ENCODE data around the gene ZNF407. TPM values are rescaled to one million over a fixed set of nuclear protein-coding genes. Genes with fewer than 3 reads are reported as not detected.

ZNF407 gene
- total and polyA plus RNA-seq, 2 experiments from 2014 or later, result 2.1 to 10.4 TPM

DNA sequence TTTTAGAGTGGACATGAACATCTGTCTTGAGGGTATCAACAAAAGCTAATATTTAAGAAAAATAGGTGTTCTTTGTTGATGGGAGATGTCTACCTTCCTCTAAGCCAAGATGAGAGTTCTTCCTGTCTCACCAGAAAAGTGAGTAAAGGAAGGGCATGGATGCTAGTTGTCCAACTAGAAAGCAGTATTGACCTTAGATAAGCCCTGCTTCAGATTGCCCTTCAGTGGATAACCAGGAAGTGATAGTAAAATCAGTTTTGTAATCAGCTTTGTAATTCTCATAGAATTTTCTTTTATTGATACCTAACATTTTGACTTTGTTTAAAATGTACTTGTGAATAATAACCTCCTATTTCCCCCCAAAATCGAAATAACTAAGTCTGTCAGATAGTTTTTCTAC is 134.7 kb downstream of the ZNF407 start (continued):
- TF ChIP-seq, protein P1, sequence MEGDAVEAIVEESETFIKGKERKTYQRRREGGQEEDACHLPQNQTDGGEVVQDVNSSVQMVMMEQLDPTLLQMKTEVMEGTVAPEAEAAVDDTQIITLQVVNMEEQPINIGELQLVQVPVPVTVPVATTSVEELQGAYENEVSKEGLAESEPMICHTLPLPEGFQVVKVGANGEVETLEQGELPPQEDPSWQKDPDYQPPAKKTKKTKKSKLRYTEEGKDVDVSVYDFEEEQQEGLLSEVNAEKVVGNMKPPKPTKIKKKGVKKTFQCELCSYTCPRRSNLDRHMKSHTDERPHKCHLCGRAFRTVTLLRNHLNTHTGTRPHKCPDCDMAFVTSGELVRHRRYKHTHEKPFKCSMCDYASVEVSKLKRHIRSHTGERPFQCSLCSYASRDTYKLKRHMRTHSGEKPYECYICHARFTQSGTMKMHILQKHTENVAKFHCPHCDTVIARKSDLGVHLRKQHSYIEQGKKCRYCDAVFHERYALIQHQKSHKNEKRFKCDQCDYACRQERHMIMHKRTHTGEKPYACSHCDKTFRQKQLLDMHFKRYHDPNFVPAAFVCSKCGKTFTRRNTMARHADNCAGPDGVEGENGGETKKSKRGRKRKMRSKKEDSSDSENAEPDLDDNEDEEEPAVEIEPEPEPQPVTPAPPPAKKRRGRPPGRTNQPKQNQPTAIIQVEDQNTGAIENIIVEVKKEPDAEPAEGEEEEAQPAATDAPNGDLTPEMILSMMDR (conservative IDR thresholded peaks at IDR 0.05; ENCODE audit: low read depth in 2 of 2), result no peak
- TF ChIP-seq EZH2phosphoT487 (IDR thresholded peaks at IDR 0.05; ENCODE audit: unreplicated experiment) (no peak), NANOG (IDR thresholded peaks at IDR 0.05; ENCODE audit: borderline replicate concordance) (no peak), STAT1 (IDR thresholded peaks at IDR 0.05; ENCODE audit: unreplicated experiment) (no peak), ZNF331 (CRISPR knock-in tag; IDR thresholded peaks at IDR 0.05; ENCODE audit: low read depth) (no peak), JUNB (IDR thresholded peaks at IDR 0.05; ENCODE audit: unreplicated experiment) (no peak), POLR2AphosphoS5 (IDR thresholded peaks at IDR 0.05; ENCODE audit: low read depth) (no peak)
- TF ChIP-seq, protein P2, sequence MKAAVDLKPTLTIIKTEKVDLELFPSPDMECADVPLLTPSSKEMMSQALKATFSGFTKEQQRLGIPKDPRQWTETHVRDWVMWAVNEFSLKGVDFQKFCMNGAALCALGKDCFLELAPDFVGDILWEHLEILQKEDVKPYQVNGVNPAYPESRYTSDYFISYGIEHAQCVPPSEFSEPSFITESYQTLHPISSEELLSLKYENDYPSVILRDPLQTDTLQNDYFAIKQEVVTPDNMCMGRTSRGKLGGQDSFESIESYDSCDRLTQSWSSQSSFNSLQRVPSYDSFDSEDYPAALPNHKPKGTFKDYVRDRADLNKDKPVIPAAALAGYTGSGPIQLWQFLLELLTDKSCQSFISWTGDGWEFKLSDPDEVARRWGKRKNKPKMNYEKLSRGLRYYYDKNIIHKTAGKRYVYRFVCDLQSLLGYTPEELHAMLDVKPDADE (IDR thresholded peaks at IDR 0.05), result no peak
- TF ChIP-seq, protein P3, sequence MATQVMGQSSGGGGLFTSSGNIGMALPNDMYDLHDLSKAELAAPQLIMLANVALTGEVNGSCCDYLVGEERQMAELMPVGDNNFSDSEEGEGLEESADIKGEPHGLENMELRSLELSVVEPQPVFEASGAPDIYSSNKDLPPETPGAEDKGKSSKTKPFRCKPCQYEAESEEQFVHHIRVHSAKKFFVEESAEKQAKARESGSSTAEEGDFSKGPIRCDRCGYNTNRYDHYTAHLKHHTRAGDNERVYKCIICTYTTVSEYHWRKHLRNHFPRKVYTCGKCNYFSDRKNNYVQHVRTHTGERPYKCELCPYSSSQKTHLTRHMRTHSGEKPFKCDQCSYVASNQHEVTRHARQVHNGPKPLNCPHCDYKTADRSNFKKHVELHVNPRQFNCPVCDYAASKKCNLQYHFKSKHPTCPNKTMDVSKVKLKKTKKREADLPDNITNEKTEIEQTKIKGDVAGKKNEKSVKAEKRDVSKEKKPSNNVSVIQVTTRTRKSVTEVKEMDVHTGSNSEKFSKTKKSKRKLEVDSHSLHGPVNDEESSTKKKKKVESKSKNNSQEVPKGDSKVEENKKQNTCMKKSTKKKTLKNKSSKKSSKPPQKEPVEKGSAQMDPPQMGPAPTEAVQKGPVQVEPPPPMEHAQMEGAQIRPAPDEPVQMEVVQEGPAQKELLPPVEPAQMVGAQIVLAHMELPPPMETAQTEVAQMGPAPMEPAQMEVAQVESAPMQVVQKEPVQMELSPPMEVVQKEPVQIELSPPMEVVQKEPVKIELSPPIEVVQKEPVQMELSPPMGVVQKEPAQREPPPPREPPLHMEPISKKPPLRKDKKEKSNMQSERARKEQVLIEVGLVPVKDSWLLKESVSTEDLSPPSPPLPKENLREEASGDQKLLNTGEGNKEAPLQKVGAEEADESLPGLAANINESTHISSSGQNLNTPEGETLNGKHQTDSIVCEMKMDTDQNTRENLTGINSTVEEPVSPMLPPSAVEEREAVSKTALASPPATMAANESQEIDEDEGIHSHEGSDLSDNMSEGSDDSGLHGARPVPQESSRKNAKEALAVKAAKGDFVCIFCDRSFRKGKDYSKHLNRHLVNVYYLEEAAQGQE (IDR thresholded peaks at IDR 0.05; ENCODE audit: unreplicated experiment), result no peak

DNA sequence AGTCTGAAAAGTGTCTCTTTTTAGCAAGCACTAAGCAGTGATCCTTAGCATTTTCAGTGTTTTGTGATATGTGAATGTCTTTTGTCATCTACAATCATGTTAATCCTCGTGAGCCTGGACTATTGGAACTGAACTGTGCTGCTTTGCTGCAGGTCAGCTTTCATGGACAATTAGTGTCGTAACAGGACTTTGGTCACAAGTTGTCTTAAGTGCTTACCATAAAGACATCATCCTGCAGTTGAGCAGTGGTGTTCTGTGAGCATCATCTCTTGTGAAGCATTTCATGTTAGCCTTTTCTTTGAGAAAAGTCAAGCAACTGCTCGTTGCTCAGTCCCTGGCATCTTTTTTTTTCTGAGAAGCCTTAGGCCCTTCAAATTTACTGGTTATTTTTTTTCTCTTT is 135.9 kb downstream of the ZNF407 start:
- no peak overlapping the region for H3K4me2 ChIP-seq
- H3F3A ChIP-seq (replicated peaks; ENCODE audit: low read depth), result no peaks in the 10 kb centered on the region
- no peaks in the 10 kb centered on the region for H3K27me3 ChIP-seq (ENCODE audit: insufficient read depth)
- H3K36me3 ChIP-seq (ENCODE audit: insufficient read depth), result no peaks in the 10 kb centered on the region
- no peaks in the 10 kb centered on the region for H4K20me1 ChIP-seq (replicated peaks; ENCODE audit: insufficient read depth)
- H3K79me2 ChIP-seq (replicated peaks; ENCODE audit: insufficient read depth), result no peaks in the 10 kb centered on the region
- peaks cover 12% of the 10 kb centered on the region for H3K4me1 ChIP-seq (ENCODE audit: insufficient read depth)
- Mint-ChIP-seq H3K27me3 (ENCODE audit: insufficient read depth, low read depth, poor library complexity) (peaks cover 2% of the 10 kb centered on the region), H3K4me1 (peaks cover 11% of the 10 kb centered on the region; the same call in 2 of the 3 replicates), H3K27ac (no peak overlapping the region), H3K36me3 (ENCODE audit: low read depth) (no peaks in the 10 kb centered on the region), H3K4me3 (no peak overlapping the region), H3K9me3 (no peaks in the 10 kb centered on the region)
- no peak overlapping the region for H2AFZ ChIP-seq
- ATAC-seq (no peak), DNase-seq (ENCODE audit: low spot score) (no peak)
- TF ChIP-seq POLR2AphosphoS5 (IDR thresholded peaks at IDR 0.05; ENCODE audit: low read depth), result no peak
- TF ChIP-seq CREB1 (CRISPR knock-in tag; IDR thresholded peaks at IDR 0.05; ENCODE audit: low read depth), result no peak
- TF ChIP-seq, protein P3 (IDR thresholded peaks at IDR 0.05; ENCODE audit: unreplicated experiment), result no peak
- TF ChIP-seq, protein P2 (IDR thresholded peaks at IDR 0.05), result no peak
- no peak for TF ChIP-seq EZH2 (IDR thresholded peaks at IDR 0.05; ENCODE audit: low read depth, unreplicated experiment)
- no peak for TF ChIP-seq ZNF114 (CRISPR knock-in tag; IDR thresholded peaks at IDR 0.05)
- TF ChIP-seq, protein P1 (conservative IDR thresholded peaks at IDR 0.05; ENCODE audit: low read depth in 2 of 2), result no peak
- no peak for TF ChIP-seq EZH2phosphoT487 (IDR thresholded peaks at IDR 0.05; ENCODE audit: unreplicated experiment)
- no peak overlapping the region for H3K4me3 ChIP-seq
- H3K9me2 ChIP-seq (ENCODE audit: insufficient read depth), result no peaks in the 10 kb centered on the region
- no peak overlapping the region for H3K27ac ChIP-seq (ENCODE audit: low read depth)
